GM20000 (cell line): ENCODE results near the gene GABBR2.
"Not testable (repeated sequence)": the region's sequence is repeated elsewhere in the genome, so short reads cannot be mapped to it uniquely, and the experiment has no call there.

Experiments
- DNase-seq: peaks from one replicate; pipeline ENCODE4 v3.0.0; 2012; ENCODE audit warnings: low spot score
- TF ChIP-seq, protein P1 (sequence below): IDR thresholded peaks from 2 replicates; pipeline ENCODE4 v1.5.1; 2012; ENCODE audit warnings: mild to moderate bottlenecking, control low read depth; ENCODE audit errors: extremely low read depth, missing control alignments

Gene GABBR2

DNA sequence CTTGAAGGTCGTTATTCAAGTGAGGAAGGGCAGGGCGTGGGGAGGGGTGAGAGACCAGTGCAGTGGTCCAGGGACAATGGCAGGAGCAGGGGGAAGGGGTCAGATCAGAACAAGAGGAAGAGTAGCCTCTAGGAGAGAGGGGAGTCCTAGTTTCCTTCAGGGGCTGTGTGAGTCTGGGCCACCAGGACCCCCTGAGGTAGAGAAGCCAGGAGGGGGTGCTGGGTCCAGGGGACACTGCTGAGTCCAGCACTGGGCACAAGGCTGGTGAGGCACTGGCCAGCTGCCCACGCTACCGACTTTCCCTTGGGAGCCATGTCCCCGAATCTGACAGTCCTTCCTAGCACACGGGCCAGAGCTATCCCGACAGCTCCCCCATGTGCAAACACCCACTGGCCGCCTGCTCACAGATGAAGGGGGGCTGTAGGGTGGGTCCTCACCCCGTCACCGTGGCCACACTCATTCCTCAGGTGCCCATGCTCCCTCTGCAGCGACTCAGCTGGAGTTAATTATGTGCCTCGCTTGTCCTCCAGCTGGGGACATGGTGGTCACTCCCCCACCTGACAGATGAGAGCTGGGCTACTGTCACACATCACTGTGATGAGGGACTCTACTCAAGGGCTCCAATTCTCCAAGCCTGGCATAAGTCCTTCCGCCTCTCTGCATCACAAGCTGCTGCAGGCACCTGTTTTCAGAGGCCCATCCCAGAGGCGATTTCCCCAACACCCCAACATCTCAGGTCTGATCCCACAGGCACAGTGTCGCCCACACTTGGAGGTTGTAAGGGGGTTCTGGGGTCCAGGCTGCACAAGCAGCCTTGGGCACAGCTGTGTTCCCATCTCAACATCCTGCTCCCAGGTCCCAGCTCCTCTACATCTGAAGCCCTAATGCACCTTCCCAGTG is 115.1 kb downstream of the GABBR2 start:
- DNase-seq, result no peak
- TF ChIP-seq, protein P1, sequence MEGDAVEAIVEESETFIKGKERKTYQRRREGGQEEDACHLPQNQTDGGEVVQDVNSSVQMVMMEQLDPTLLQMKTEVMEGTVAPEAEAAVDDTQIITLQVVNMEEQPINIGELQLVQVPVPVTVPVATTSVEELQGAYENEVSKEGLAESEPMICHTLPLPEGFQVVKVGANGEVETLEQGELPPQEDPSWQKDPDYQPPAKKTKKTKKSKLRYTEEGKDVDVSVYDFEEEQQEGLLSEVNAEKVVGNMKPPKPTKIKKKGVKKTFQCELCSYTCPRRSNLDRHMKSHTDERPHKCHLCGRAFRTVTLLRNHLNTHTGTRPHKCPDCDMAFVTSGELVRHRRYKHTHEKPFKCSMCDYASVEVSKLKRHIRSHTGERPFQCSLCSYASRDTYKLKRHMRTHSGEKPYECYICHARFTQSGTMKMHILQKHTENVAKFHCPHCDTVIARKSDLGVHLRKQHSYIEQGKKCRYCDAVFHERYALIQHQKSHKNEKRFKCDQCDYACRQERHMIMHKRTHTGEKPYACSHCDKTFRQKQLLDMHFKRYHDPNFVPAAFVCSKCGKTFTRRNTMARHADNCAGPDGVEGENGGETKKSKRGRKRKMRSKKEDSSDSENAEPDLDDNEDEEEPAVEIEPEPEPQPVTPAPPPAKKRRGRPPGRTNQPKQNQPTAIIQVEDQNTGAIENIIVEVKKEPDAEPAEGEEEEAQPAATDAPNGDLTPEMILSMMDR, result no peak

- no peak for DNase-seq
- TF ChIP-seq, protein P1, result no peak
Measured at GRCh38 chr9:98591696-98592095, 117.0 kb downstream of the GABBR2 start.

DNA sequence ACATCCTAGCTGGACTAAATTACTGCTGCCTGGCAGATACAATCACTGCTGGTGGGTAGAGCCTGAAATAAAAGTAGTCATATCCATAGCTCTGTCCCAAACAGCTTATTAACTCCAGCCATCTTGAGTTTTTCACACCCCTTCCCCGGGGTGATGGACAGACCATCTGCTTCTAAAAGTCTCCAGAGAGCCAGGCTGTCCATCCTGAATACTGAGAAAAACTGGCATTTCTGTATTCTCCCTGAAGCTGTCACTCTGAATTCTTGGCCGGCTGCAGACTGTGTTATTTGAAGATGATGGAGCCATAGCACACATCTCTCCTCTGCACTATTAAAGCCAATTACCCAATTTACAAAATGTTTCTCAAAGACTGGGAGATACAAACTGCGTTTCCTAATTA is 118.6 kb downstream of the GABBR2 start:
- DNase-seq, result no peak

DNA sequence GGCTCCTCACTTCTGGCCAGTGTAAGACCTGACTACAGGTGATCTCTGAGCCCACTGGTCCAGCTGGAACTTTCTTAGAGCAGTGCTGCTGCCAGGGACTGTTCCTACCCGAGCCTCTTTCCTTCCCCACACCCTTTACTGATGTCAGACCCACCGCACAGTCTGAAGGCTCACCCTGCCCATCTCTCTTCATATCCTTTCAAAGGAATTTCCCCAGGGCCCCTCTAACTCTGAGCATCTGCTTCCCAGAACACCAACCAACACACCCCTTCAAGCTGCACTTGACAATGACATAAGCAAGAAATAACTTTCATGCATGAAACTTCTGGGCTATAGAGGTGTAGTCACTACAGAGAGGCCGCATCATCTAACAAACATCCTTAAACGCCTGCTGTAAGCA is 119.6 kb downstream of the GABBR2 start:
- TF ChIP-seq, protein P1, result no peak
- DNase-seq, result no peak

More for the DNA sequence above, 118.6 kb downstream of the GABBR2 start:
- TF ChIP-seq, protein P1, result no peak

DNA sequence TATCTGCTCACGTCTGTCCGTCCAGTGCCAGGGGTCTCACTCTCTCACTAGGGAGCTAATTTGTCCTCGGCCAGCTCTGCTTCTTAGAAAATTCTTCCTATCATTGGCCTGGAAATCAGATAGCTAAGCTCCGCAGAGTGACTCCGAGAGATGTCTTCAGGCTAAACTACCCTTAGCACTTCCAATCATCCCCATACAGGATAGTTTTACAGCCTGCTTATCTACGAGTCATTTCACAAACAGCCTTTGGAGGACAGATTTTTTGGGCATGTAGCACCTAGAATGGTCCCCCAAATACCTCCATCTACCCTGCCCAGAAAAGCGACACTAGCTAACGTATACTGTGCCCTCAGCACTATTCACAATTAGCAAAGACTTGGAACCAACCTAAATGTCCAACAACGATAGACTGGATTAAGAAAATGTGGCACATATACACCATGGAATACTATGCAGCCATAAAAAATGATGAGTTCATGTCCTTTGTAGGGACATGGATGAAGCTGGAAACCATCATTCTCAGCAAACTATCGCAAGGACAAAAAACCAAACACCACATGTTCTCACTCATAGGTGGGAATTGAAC is 123.8 kb downstream of the GABBR2 start:
- DNase-seq, result not testable (repeated sequence)

DNA sequence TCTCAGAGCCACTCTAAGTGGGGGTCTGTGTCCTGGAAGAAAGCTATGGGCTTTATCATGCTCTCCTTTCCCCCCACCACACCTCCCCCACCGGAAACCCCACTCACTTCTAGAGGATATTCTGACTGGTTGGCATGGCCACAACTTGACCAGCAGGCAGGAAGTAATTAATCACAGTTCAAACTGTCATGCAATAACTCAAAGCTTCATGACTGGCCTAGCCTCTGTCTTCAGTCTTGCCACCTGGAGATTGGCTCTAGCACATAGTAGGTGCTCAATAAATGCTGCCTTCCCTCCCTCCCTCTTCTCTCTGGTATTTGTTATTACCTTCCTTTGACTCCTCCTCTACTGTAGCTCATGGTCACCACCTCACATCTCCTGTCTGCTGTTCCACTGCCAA is 124.7 kb downstream of the GABBR2 start:
- no peak for DNase-seq
- TF ChIP-seq, protein P1, result no peak

DNA sequence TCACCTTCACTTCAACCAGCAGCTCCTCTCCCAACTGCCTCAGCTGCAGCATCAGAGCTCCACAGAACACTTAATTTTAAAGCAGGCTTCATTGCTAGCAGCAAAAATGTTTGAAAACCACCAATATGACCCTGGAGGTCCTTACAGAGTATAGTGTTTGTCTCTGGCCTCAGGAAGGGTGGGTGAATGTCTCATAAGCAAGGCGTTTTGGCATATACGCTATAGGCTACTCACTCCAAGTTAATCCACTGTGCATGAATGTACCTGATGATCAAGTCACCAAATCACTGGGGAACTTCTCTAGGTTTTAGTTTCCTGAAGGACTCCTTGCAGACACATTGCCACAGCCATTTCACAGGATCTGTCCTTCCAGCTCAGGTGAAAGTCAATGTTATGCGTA is 125.3 kb downstream of the GABBR2 start:
- DNase-seq, result no peak
- TF ChIP-seq, protein P1, result no peak
